ENCODE measurements around the gene ARHGEF6. TPM values are rescaled to one million over a fixed set of nuclear protein-coding genes. Genes with fewer than 3 reads are reported as not detected.
A peak's percentile ranks its signal among the peaks of the same experiment; 100 is the strongest.

ARHGEF6 gene
- total RNA-seq, 2 experiments from 2014 or later, result 52.7 to 54.1 TPM

DNA sequence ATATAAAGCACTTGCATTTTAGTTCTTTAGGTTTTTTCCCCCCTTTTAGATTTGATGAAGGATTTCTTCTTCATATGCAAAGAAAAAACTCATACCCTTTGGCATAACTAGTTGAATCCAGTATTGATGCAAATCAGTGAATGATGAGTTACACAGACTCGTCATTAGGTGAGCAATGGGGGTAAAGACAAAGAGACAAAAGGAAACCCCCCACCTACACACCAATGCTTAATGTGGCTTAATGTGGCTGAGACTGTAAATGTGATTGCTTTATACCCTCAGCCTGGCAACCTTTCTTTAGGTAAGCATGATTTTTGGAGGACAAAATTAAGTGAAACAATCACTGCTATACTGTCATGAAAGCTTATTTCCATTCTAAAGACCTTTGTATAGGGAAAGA, 93.3 kb downstream of the ARHGEF6 start:
- H3K4me3 Mint-ChIP-seq, result peak overlapping the region; percentile 17
- peak; percentile 48 for DNase-seq
- peaks cover 11% of the 10 kb centered on the region for H3K36me3 Mint-ChIP-seq
- H3K4me1 Mint-ChIP-seq (ENCODE audit: low read depth), result peaks cover 53% of the 10 kb centered on the region
- intact Hi-C loops (cut with micrococcal nuclease), result loop anchor here (1.0 to 2.0 kb wide), 5 partner anchors 13 to 191 kb away; partner anchors contain the start of gene HTATSF1
- CTCF ChIA-PET, result interaction anchor here (1.6 kb wide), 1 partner anchor 10 kb away, joined by 3 read pairs; no protein-coding TSS in a partner anchor
- POLR2A ChIA-PET, result interaction anchor here (1.0 to 1.2 kb wide), 3 partner anchors 14 to 36 kb away, joined by 3 read pairs; no protein-coding TSS in a partner anchor
- H3K9me3 Mint-ChIP-seq, result no peaks in the 10 kb centered on the region
- peak overlapping the region; percentile 83 for H3K27ac Mint-ChIP-seq
- no peaks in the 10 kb centered on the region for H3K27me3 Mint-ChIP-seq

DNA sequence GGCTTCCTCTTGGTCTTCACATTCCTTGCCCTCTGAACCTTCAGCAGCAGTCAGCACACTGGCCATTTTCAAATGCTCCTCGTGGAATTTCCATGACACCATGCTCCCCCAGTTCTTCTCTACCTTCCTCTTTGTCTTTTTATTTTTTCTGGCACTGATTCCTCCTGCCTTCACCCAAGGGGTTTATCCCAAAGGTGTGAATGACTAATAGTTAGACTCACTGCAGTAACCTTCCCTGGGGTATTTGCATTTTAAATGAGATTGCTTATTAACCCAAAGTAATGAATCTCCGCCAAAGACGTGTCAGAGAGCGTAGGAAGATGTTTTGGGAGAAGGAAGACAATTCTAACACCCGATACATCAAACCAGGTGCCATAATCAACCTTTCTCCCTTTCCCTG, 96.6 kb downstream of the ARHGEF6 start:
- intact Hi-C loops (cut with micrococcal nuclease), result no loop called here
- Mint-ChIP-seq H3K36me3 (peaks cover 28% of the 10 kb centered on the region), H3K27ac (no peak overlapping the region), H3K4me3 (no peak overlapping the region), H3K27me3 (no peaks in the 10 kb centered on the region), H3K4me1 (ENCODE audit: low read depth) (peaks cover 34% of the 10 kb centered on the region), H3K9me3 (no peaks in the 10 kb centered on the region)
- CTCF ChIA-PET, result interaction anchor here (1.5 kb wide), 1 partner anchor 11 kb away, joined by 5 read pairs; no protein-coding TSS in a partner anchor
- DNase-seq, result no peak
- POLR2A ChIA-PET, result no interaction called here

DNA sequence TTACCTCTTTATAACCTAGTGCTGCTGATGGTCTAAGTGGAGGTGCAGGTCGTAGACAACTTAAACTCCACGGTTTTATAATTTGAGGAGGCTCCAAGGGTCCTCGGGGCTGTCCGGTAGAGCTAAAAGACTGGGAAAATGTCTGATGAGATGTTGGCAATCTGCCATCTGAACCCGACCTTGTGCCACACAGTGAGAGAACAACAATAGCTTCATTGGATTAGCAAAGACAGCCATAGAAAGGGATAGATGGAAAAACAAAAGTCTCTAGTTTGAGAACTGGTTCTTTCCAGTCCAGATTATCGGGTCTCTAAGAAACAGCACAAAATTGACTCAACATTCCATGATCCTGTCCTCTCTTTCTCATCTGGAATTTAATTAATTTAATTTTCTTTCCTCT, 101.2 kb downstream of the ARHGEF6 start:
- H3K9me3 Mint-ChIP-seq, result no peaks in the 10 kb centered on the region
- H3K4me3 Mint-ChIP-seq, result no peak overlapping the region
- intact Hi-C loops (cut with micrococcal nuclease), result loop anchor here (10.0 kb wide), 1 partner anchor 425 kb away; the partner anchor contains the start of gene MAP7D3
- peaks cover 27% of the 10 kb centered on the region for H3K36me3 Mint-ChIP-seq
- H3K27ac Mint-ChIP-seq, result no peak overlapping the region
- no peaks in the 10 kb centered on the region for H3K27me3 Mint-ChIP-seq
- ChIA-PET CTCF (interaction anchor here (2.2 kb wide), 1 partner anchor 71 kb away, joined by 7 read pairs; no protein-coding TSS in a partner anchor), POLR2A (no interaction called here)
- H3K4me1 Mint-ChIP-seq (ENCODE audit: low read depth), result peaks cover 51% of the 10 kb centered on the region
- DNase-seq, result no peak

DNA sequence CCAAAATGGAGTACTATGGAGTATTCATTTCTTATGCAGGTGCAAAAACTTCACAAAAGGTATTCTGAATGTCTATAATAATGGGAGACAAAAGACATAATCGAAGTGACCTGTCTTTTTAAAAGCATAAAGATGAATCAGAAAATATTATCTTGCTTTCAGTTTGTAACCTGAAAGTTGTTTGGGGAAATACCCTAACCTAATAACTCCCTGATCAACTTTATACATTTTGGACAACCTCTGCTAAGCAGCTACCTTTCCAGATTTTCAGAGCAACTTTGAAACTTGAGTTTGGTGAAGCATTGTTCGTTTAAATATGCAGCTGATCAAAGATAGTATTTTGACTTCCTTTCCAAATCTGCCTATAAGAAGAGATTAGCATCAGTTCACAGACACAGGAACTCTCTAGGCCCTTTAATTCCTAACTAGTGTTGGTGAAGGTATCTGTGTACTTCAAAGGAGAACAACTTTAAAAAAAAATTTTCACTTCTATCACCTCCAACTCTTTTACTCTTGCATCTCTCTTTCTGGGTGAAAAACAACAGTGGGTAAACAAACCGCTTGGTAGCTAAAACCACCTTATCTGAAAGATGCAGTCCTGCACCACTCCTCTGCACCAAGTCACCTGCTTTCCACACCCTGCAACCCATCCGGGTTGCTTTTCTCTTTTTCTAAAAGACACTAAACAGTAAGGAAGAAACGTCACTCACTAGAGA, 106.3 kb downstream of the ARHGEF6 start:
- intact Hi-C loops (cut with micrococcal nuclease), result loop anchor here (1.0 to 10.0 kb wide), 2 partner anchors 13 to 420 kb away; partner anchors contain the start of gene MAP7D3
- Mint-ChIP-seq H3K27me3 (no peaks in the 10 kb centered on the region), H3K4me1 (ENCODE audit: low read depth) (peaks cover 90% of the 10 kb centered on the region), H3K9me3 (no peaks in the 10 kb centered on the region), H3K27ac (peak overlapping the region; percentile 73), H3K4me3 (peak overlapping the region; percentile 55), H3K36me3 (peaks cover 31% of the 10 kb centered on the region)
- ChIA-PET POLR2A (interaction anchor here (0.7 to 1.3 kb wide), 4 partner anchors 20 to 76 kb away, joined by 3 to 6 read pairs (median 4); no protein-coding TSS in a partner anchor), CTCF (interaction anchor here (0.6 to 1.9 kb wide), 6 partner anchors 9 to 536 kb away, joined by 3 to 5 read pairs (median 4); no protein-coding TSS in a partner anchor)
- no peak for DNase-seq

DNA sequence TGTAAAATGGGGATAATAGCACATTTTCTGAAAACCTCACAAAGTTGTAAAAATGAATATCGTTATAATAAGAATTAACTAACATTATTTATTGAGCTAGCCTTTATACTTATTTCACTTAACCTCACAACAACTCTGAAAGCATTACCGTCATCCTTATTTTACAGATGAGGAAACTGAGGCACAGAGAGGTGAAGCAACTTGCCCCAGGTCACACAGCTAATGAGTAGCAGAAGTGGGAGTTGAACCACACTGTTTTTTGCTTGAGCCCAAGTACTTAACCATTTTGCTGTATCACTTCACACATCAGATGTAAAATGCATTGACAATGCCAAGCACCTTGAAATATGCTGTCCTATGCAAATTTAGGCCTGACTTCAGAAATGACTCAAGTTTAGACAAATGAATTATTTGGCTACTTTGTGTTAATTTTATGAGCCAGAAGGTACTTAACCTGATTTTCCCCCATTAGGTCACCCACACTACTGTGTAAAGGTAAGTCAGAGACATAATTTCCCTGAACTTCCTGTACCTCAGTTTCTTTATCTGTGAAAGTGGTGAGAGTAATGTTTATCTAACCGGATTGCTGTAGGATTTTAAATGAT, 109.6 kb downstream of the ARHGEF6 start:
- Mint-ChIP-seq H3K27ac (peak overlapping the region; percentile 59), H3K36me3 (peaks cover 43% of the 10 kb centered on the region), H3K9me3 (no peaks in the 10 kb centered on the region), H3K4me1 (ENCODE audit: low read depth) (peaks cover 91% of the 10 kb centered on the region), H3K27me3 (no peaks in the 10 kb centered on the region), H3K4me3 (no peak overlapping the region)
- POLR2A ChIA-PET, result interaction anchor here (1.5 to 1.8 kb wide), 2 partner anchors 14 to 20 kb away, joined by 3 to 4 read pairs; no protein-coding TSS in a partner anchor
- intact Hi-C loops (cut with micrococcal nuclease), result loop anchor here (1.0 to 10.0 kb wide), 2 partner anchors 12 to 416 kb away; partner anchors contain the start of gene MAP7D3
- CTCF ChIA-PET, result interaction anchor here (0.8 to 1.5 kb wide), 3 partner anchors 19 to 51 kb away, joined by 3 read pairs; no protein-coding TSS in a partner anchor
- no peak for DNase-seq

DNA sequence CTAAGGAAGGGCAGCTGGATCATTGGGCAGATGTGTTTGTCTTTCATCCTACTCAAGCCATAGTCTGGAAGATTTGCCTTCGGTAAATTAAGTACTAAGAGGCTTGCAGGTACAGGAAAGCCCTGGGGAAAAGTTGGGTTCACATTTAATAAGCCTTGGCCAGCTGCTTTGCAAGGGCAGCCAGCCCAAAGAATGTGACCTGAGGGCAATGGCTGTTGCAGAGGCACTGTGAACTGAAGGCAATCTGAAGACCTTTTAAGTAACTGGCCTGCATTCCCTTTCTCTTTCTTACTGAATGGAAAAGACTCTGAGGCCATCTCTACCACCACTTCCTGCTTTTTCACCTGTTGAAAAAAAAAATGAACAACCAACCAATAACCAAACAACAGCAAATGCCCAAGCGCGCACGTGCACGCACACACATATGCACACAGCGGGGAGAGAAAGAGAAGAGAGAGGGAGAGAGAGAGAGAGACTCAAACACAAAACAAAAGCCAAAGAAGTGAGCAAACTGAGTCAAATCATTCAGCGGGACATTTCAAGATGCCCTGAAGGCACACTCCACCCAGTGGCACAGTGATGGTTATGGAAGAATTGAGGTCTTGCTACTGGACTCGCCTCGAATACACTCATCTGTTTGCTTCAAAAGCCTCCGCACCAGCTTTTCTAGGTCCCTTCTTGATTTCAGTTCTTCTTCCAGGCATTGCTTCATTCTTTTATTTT, 113.1 kb downstream of the ARHGEF6 start:
- intact Hi-C loops (cut with micrococcal nuclease), result no loop called here
- ChIA-PET POLR2A (interaction anchor here (0.9 to 1.6 kb wide), 2 partner anchors 18 to 39 kb away, joined by 3 to 4 read pairs; no protein-coding TSS in a partner anchor), CTCF (no interaction called here)
- Mint-ChIP-seq H3K4me3 (no peak overlapping the region), H3K27me3 (no peaks in the 10 kb centered on the region), H3K27ac (peak overlapping the region; percentile 74), H3K9me3 (peaks cover 14% of the 10 kb centered on the region), H3K36me3 (peaks cover 55% of the 10 kb centered on the region), H3K4me1 (ENCODE audit: low read depth) (peaks cover 88% of the 10 kb centered on the region)
- DNase-seq, result peak; percentile 58

DNA sequence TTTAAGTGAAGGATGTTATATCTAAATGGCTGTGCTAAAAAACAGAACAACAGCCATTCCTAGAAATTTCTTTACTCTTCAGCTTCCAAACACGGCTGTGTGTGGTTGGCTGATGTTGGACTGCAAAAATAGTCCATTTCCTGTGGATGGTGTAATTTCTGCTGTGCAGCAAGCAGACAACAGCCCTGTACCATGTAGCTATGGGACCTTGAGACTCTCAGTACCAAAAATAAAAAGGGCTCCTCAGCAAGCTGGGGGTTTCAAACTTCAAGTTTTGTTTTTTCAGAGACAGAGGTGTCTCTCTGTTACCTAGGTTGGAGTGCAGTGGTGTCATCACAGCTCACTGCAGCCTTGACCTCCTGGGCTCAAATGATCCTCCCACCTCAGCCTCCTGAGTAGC, 114.6 kb downstream of the ARHGEF6 start:
- DNase-seq, result no peak
- Mint-ChIP-seq H3K4me3 (no peak overlapping the region), H3K36me3 (peaks cover 51% of the 10 kb centered on the region), H3K27ac (peak overlapping the region; percentile 33), H3K4me1 (ENCODE audit: low read depth) (peaks cover 85% of the 10 kb centered on the region), H3K9me3 (peaks cover 14% of the 10 kb centered on the region), H3K27me3 (no peaks in the 10 kb centered on the region)
- intact Hi-C loops (cut with micrococcal nuclease), result no loop called here
- POLR2A ChIA-PET, result interaction anchor here (1.6 kb wide), 1 partner anchor 16 kb away, joined by 4 read pairs; no protein-coding TSS in a partner anchor
- CTCF ChIA-PET, result interaction anchor here (1.0 to 1.4 kb wide), 3 partner anchors 9 to 57 kb away, joined by 3 to 5 read pairs (median 3); no protein-coding TSS in a partner anchor

DNA sequence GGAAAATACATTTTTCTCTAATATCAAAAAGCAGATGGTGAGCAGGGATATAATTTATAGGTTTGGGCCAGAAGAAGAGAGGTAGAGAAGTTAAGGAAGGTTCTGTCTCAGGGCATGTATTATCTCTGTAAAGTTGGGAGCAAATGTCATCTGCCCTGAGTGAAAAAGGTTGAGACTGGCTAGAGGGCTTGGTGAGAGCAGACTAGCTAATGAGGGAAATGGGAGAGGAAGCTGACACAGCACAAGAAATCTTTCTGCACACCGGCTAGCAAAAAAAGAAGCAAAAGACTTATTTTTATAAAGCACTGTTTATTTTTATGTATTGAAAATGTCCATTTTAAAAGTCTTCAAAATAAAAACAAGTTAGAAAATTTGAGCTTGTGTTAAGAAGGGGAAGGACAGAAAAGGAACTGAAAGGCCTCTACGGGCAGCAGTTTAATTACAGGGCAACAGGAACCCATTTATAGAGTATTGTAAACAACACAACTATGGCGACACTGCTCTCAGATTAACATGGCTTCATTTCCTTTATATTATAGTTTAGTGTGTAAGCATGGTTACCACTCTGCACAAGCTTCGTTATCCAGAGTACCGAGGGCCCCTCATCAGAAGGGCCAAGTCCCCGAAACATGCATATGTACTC, 115.4 kb downstream of the ARHGEF6 start:
- peaks cover 84% of the 10 kb centered on the region for H3K4me1 Mint-ChIP-seq (ENCODE audit: low read depth)
- ChIA-PET POLR2A (interaction anchor here (0.7 kb wide), 1 partner anchor 26 kb away, joined by 3 read pairs; no protein-coding TSS in a partner anchor), CTCF (interaction anchor here (1.0 to 1.4 kb wide), 3 partner anchors 10 to 56 kb away, joined by 3 to 5 read pairs (median 3); no protein-coding TSS in a partner anchor)
- H3K4me3 Mint-ChIP-seq, result no peak overlapping the region
- intact Hi-C loops (cut with micrococcal nuclease), result no loop called here
- peaks cover 14% of the 10 kb centered on the region for H3K9me3 Mint-ChIP-seq
- no peaks in the 10 kb centered on the region for H3K27me3 Mint-ChIP-seq
- H3K27ac Mint-ChIP-seq, result peak overlapping the region; percentile 79
- H3K36me3 Mint-ChIP-seq, result peaks cover 54% of the 10 kb centered on the region
- no peak for DNase-seq

DNA sequence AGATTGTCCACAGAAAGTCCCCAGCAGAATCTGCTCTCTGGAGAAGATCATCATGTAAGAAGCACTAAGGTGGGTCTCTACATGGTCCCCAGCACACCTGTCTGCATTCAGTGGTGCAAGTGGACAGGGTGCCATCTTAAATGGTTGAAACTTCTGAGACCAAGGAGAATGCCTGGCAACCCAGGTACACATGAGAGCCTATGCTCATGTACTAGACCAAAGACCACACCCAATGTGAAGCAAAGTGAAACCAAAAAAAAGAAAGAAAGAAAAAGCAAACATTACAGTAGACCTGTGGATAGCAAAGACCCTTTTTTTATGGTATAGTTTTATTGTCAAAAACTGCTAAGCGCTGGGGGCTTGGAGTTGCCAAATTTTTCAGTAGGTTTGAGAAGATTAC, 117.8 kb downstream of the ARHGEF6 start:
- peaks cover 54% of the 10 kb centered on the region for H3K36me3 Mint-ChIP-seq
- DNase-seq, result no peak
- peaks cover 14% of the 10 kb centered on the region for H3K9me3 Mint-ChIP-seq
- no peaks in the 10 kb centered on the region for H3K27me3 Mint-ChIP-seq
- peak overlapping the region; percentile 83 for H3K27ac Mint-ChIP-seq
- H3K4me3 Mint-ChIP-seq, result no peak overlapping the region
- peaks cover 88% of the 10 kb centered on the region for H3K4me1 Mint-ChIP-seq (ENCODE audit: low read depth)
- CTCF ChIA-PET, result no interaction called here
- POLR2A ChIA-PET, result no interaction called here
- intact Hi-C loops (cut with micrococcal nuclease), result loop anchor here (1.0 to 2.0 kb wide), 2 partner anchors 14 to 24 kb away; partner anchors contain the start of gene CD40LG

DNA sequence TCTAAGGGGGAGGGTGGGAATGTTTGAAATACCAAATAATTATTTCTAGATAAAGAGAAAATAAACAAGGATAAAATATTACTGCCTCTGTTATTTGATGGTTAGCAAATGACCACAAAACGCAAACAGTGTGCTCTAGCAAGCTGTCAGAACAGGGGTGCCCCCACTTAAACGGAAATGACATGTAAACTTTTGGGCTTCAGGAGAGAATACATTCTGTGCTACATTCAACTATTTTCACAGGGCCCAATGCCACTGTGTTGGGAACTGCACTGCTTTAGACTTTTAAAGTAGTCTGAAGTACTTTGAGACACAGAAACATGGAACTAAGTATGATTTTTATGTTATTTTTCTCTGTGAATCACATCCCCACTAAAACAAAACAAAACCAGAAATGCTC, 118.6 kb downstream of the ARHGEF6 start:
- Mint-ChIP-seq H3K27me3 (no peaks in the 10 kb centered on the region), H3K36me3 (peaks cover 55% of the 10 kb centered on the region), H3K4me3 (peak overlapping the region; percentile 23), H3K4me1 (ENCODE audit: low read depth) (peaks cover 88% of the 10 kb centered on the region), H3K27ac (peak overlapping the region; percentile 83), H3K9me3 (peaks cover 14% of the 10 kb centered on the region)
- ChIA-PET CTCF (no interaction called here), POLR2A (no interaction called here)
- no peak for DNase-seq
- intact Hi-C loops (cut with micrococcal nuclease), result loop anchor here (1.0 to 2.0 kb wide), 2 partner anchors 13 to 25 kb away; partner anchors contain the start of gene CD40LG

DNA sequence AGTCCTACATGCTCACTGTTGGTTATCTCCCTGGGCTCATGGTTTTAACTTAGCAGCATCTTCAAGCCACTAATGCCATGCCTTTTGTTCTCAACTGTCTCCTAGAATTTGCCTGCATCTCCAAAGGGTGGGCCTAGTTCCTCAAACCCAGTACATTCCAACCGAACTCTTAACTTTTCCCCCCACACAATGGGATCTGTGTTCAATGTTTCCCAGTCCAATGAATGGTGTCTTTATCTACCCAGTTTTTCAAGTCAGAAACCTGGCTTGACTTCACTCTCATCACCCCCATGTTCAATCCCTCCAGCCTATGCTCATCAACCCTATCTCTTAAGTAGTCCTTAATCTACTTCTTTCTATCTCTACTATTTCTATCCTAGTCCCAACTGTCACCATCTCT, 119.8 kb downstream of the ARHGEF6 start:
- intact Hi-C loops (cut with micrococcal nuclease), result no loop called here
- H3K4me3 Mint-ChIP-seq, result peak overlapping the region; percentile 30
- DNase-seq, result no peak
- peaks cover 65% of the 10 kb centered on the region for H3K36me3 Mint-ChIP-seq
- H3K27ac Mint-ChIP-seq, result peak overlapping the region; percentile 99
- peaks cover 88% of the 10 kb centered on the region for H3K4me1 Mint-ChIP-seq (ENCODE audit: low read depth)
- CTCF ChIA-PET, result interaction anchor here (0.6 kb wide), 1 partner anchor 288 kb away, joined by 3 read pairs; no protein-coding TSS in a partner anchor
- POLR2A ChIA-PET, result interaction anchor here (0.8 to 2.3 kb wide), 2 partner anchors 10 to 25 kb away, joined by 3 to 9 read pairs; no protein-coding TSS in a partner anchor
- no peaks in the 10 kb centered on the region for H3K27me3 Mint-ChIP-seq
- peaks cover 14% of the 10 kb centered on the region for H3K9me3 Mint-ChIP-seq

All from activated CD4-positive, alpha-beta memory T cell treated with anti-CD3 and anti-CD28 coated beads for 36 hours (primary cell).